Stimulated activated CD4-positive, alpha-beta T cell treated with anti-CD3 and anti-CD28 coated beads, Interleukin-12 subunit alpha, Interleukin-12 subunit beta, amount 100 ng/mL, for 4 hours (primary cell): ENCODE measurements around the gene PSMD1.
"Not testable (repeated sequence)": the region's sequence is repeated elsewhere in the genome, so short reads cannot be mapped to it uniquely, and the experiment has no call there.

Source experiments
- DNase-seq: peaks from one replicate; pipeline ENCODE4 v3.0.0-alpha.2; 2020

PSMD1 gene

GRCh38 chr2:231187736-231188505 is 131.3 kb downstream of the PSMD1 start:
- no peak for DNase-seq

DNA sequence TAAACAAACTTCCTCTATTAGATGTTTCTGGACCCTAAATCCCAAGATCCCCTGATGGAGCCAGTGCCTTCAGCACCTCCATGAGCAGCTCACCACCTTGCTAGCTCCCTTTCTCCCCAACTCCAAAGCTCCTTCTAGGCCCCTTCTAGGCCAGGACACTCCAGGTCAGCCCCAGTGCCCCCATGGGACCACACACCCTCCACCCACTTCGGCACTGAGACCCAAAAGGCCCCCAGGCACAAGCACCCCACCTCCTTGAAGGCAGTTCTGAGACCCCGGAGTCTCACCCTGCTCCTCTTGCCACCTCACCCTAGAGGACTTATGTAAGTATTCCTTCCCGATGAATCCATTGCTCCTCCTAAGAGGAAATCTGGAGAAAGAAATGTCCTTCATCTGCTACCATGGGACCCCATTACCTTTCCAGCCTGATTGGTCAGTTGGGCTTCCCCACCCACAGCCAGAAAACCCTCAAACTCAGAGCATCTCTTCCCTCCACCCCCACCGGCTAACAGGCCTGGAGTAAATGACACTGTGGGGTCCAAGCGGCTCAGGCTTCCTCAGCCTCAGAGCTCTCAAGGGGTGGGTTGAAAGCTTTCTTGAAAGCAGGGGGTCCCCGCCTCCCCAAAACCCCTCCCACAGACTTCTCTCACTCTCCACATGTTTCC is 132.0 kb downstream of the PSMD1 start:
- DNase-seq = no peak

DNA sequence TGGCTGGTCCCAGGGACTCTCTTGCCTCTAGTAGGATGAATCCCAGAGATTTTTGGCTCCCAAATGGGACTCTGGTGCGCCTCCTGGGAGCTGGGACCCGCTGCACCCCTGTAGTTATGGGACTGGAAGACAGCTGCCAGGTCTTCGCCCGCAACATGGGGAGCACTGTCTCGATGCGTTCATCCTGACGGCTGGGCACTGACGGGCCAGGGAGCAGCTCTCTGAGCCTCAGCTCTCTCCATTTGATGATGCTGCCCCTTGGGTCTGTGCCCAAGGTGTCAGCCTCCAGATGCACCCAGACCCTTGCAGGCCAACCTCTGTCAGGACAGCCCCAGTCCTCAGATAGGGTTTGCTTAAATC is 132.5 kb downstream of the PSMD1 start:
- DNase-seq = no peak

GRCh38 chr2:231189571-231190495 is 133.2 kb downstream of the PSMD1 start:
- DNase-seq = no peak

- no peak for DNase-seq
Measured at GRCh38 chr2:231190531-231191197, 134.0 kb downstream of the PSMD1 start.

- no peak for DNase-seq
Measured at GRCh38 chr2:231191896-231192872, 135.5 kb downstream of the PSMD1 start.

DNA sequence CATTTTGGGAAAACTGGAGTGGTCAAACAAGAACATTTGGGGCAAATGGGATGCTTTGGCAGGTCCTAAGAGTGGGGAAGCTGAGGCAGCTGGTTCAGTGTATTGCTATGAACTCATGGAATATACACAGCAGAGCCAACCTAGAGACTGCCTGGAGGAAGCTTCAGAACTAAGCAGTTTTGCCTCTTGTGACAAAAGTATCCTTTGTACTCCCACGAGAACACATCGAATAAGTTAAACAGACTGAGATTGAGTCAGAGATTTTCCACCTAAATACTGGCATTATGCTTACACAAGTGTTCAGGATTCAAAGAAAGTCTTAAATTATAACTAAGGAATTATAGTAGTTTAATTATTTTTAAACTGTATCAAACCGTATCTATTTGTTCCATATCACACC is 136.5 kb downstream of the PSMD1 start:
- DNase-seq = no peak

- no peak for DNase-seq
Measured at GRCh38 chr2:231196592-231196991, 139.9 kb downstream of the PSMD1 start.

- DNase-seq = not testable (repeated sequence)
Measured at GRCh38 chr2:231197196-231197595, 140.5 kb downstream of the PSMD1 start.

DNA sequence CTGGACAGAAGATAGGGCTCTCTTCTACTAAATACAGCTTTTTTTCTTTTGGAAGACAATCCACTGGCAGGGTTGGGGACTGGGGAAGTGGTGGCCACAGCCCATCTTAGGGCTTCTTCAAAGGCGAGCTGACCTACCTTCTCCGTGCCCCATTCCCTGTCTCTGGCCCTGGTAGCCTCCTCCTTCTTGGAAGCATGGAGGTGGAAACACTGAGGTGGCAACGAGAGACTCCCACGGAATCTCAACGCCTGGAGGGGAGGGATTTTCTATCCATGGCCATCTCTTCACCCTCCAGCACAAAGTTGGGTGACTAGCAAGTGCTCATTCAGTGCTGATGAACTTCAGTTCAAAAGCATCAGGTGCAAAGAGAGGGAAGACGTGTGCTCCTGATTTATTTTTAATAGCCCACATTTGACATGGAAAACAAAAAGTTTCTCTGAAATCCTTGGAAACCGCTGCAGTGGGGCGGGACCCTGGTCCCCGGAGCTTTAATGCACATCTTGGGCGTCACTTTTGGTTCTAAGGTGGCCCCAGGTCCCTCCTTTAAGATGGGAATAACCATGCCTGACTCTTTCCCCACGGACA is 141.1 kb downstream of the PSMD1 start:
- DNase-seq = no peak

DNA sequence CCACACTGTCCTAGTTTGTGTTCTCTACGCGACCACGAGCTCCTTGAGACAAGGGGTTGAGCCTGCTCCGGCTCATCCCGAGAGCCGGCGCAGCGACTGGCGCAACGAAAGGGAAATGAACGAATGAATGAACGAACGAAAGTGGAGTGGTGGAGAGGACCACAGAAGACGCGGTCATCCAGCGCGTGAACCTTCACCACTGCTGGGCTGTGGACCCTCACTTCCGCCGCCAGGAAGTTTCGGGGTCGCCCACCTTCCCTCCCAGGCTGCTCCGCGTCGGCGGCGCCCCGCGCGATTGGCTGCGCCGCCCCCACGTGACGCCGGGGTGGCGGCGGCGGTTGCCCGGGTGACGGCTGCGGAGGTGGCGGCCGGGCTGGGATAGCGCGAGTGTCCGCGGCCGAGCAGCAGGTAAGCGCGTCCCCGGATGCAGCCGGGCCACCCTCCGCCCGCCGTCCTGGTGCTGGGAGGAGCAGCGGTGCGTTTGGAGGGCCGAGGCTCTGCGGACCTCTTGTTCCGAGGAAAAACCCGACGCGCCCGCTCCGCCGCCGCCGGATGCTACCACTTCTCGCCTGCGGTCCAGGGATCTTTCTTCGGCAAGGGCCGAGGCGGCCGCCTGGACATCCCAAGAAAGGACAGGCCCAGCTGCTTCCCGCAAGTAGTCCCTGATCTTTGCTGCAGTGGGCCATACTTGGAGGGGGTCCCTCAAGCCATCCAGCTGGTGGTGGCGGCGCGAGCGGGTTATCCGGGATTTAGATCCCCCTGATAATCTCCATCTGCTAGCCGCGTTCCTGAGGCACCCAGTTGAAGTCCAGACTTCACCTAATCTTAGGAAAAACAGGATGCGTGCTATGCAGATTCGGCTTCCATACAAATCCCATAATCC is 141.9 kb downstream of the PSMD1 start, which contains the start of gene ARMC9:
ARMC9 (plus strand) TSS at position 341 of the 883 bp plus-strand sequence. CDS start 7,608 bp downstream, outside the sequence.
- peak; percentile 76 for DNase-seq

DNA sequence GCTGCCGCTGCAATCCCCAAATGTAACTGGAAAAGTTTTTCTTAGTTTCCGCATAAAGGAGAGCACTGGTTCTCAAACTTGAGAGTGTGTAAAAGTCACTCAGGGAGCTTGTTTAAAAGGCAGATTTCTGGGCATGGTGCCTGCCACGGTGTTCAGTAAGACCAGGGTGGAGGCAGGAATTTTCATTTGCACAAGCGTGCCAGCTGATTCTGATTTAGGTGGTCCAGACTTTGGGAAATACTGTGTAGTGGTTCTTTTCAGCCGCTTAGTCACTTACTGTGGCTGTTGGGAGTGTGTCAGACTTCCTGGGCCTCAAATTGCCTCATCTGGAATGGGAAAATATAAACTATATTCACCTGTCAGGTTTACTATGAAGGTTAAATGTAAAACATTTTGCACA is 142.6 kb downstream of the PSMD1 start:
- no peak for DNase-seq

- DNase-seq = no peak
Measured at GRCh38 chr2:231200805-231201474, 144.3 kb downstream of the PSMD1 start.

- DNase-seq = no peak
Measured at GRCh38 chr2:231201475-231201814, 144.8 kb downstream of the PSMD1 start.

DNA sequence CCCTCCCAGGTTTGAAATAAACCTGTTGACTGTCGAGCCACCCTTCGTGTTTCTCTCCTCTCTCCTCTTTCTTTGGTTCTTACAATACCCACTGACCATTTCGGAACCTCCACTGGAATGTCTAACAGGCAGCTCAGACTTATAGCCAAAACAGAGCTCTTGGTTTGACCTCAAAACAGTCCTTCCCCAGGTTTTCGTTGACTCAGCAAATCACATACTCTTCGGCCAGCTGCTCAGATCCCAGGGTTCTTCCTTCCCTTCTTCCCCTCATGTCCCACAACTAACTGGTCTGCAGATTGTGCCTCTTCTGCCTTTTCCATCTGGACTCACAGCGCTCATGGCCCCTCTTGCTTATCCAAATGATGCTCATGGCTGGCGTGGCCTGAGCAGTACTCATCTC is 146.4 kb downstream of the PSMD1 start:
- no peak for DNase-seq

- no peak for DNase-seq
Measured at GRCh38 chr2:231204146-231204545, 147.5 kb downstream of the PSMD1 start.

DNA sequence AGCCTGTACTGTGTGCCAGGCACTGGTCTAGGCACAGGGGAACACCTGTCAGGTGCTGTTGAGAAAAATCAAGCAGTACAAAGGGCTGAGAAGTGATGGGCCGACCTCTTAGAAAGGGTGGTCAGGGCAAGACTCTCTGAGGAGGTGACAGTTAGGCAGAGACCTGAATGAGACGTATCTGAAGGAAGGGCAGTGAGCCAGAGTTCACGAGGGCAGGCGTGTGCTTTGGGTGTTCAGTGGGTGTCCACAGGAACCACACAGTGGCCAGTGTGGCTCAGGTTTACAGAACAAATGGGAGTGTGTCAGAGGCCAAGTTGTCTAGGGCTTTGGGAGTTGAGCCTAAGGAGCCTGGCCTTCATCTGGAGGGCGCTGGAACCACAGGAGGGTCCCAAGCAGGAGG is 147.9 kb downstream of the PSMD1 start:
- no peak for DNase-seq

DNA sequence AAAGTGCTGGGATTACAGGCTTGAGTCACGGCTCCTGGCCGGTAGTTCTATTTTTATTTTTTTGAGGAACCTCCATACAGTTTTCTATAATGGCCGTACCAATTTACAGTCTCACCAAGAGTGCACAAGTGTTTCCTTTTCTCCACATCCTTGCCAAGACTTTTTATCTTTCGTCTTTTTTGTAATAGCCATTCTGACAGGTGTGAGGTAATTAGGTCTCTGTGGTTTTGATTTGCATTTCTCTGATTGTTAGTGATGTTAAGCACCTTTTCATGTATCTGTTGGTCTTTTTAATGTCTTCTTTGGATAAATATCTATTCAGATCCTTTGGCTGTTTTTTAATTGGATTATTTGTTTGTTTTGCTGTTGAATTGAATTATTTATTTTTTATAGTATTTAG is 151.1 kb downstream of the PSMD1 start:
- no peak for DNase-seq

DNA sequence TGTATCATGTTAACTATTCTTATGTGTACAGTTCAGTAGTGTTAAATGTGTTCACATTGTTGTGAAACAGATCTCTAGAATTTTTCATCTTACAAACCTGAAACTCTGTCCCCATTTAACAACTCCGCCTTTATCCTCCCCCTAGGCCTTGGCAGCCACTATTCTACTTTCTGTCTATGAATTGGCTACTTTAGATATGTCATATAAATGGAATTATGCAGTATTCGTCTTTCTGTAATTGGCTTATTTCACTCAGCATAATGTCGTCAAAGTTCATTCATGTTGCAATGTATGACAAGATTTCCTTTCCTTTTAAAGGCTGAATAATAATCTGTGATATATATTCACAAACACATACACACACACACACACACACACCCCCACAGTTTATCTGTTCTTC is 154.1 kb downstream of the PSMD1 start:
- no peak for DNase-seq

DNA sequence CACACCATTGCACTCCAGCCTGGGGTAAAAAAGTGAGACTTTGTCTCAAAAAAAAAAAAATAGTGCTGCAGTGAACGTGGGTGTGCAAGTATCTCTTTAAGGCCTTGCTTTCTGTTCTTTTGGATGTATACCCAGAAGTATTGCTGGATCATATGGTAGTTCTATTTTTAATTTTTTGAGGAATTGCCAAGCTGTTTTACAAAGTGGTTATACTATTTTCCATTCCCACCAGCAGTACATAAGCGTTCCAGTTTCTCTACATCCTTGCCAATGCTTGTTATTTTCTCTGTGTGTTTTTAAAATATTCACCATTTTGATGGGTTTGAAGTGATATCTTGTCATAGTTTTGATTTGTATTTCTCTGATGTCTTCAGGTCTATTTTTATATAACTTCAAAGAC is 154.8 kb downstream of the PSMD1 start:
- DNase-seq = no peak
